Cardiac muscle cell (in vitro differentiated cells and primary cell): ENCODE measurements around the gene MAN1A1. TPM values are rescaled to one million over a fixed set of nuclear protein-coding genes. Genes with fewer than 3 reads are reported as not detected.

Experiments
- DNase-seq, 2 donors: peaks; one replicate each; pipeline versions ENCODE4 v3.0.0 to v3.0.0-alpha.2; 2010 to 2017; ENCODE audit warnings: low read depth in 1 of 2, low spot score in 1 of 2
- H3K27ac ChIP-seq: fragments of 200-600 bp; sonication (generic); 2 replicates; pipeline ENCODE4 v1.5.1; 2016
- H3K27me3 ChIP-seq: fragments of 200-600 bp; sonication (generic); 2 replicates; pipeline ENCODE4 v1.6.0; 2016; ENCODE audit warnings: control low read depth
- H3K36me3 ChIP-seq: fragments of 200-600 bp; sonication (generic); 2 replicates; pipeline ENCODE4 v1.5.1; 2016; ENCODE audit warnings: control low read depth
- H3K4me1 ChIP-seq: fragments of 200-600 bp; sonication (generic); 2 replicates; pipeline ENCODE4 v1.8.1; 2017; ENCODE audit warnings: low read depth, mild to moderate bottlenecking, mixed run types
- H3K4me3 ChIP-seq: fragments of 200-600 bp; sonication (generic); 2 replicates; pipeline ENCODE4 v1.5.1; 2016; ENCODE audit warnings: mild to moderate bottlenecking
- H3K9me3 ChIP-seq: fragments of 200-600 bp; sonication (generic); 2 replicates; pipeline ENCODE4 v1.5.1; 2017; ENCODE audit warnings: low read depth, mild to moderate bottlenecking, control low read depth
- polyA plus RNA-seq: library from polyadenylated mRNA; unstranded; fragments of >200 nt; fragmentation: Nextera tagmentation; extraction: Ambion mirVana; gene quantifications from 2 replicates; pipeline ENCODE4 v1.2.1, GENCODE V29; 2016
- total RNA-seq: library from RNA; depleted of rRNA; stranded (reverse); fragments of >200 nt; gene quantifications from 2 replicates; pipeline ENCODE4 v1.2.3, GENCODE V29; 2016
- TF ChIP-seq, protein P1 (sequence below): IDR thresholded peaks from 2 replicates; pipeline ENCODE4 v1.5.1; 2012; ENCODE audit warnings: low read depth, mild to moderate bottlenecking, low read length

MAN1A1 gene
- total and polyA plus RNA-seq, 2 experiments from 2014 or later = 19.2 to 34.8 TPM

DNA sequence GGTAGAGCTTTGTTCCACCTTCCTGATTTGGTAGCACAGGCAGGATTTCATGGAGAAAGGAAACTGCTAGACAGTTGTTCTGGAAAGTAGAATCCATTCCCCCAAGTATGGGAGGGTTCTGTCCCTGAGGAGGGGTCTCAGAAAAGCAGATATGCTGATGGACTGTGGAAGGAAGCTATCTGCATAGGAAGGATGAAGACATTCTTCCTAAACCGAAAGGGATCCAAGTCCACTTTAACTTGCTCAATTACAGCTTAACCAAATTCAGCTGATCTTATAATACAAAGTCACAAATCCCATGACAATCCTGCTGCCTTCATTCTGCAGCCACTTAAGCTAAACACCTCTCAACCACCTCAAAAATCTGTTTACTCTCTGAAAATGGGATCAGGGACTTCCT lies 2.6 kb downstream of the MAN1A1 start:
- H3K27me3 ChIP-seq = no peaks in the 10 kb centered on the region
- H3K4me3 ChIP-seq = peak overlapping the region; percentile 76
- DNase-seq = no peak
- TF ChIP-seq, protein P1, sequence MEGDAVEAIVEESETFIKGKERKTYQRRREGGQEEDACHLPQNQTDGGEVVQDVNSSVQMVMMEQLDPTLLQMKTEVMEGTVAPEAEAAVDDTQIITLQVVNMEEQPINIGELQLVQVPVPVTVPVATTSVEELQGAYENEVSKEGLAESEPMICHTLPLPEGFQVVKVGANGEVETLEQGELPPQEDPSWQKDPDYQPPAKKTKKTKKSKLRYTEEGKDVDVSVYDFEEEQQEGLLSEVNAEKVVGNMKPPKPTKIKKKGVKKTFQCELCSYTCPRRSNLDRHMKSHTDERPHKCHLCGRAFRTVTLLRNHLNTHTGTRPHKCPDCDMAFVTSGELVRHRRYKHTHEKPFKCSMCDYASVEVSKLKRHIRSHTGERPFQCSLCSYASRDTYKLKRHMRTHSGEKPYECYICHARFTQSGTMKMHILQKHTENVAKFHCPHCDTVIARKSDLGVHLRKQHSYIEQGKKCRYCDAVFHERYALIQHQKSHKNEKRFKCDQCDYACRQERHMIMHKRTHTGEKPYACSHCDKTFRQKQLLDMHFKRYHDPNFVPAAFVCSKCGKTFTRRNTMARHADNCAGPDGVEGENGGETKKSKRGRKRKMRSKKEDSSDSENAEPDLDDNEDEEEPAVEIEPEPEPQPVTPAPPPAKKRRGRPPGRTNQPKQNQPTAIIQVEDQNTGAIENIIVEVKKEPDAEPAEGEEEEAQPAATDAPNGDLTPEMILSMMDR = no peak
- no peaks in the 10 kb centered on the region for H3K36me3 ChIP-seq
- peaks cover 24% of the 10 kb centered on the region for H3K4me1 ChIP-seq
- H3K9me3 ChIP-seq = no peaks in the 10 kb centered on the region
- no peak overlapping the region for H3K27ac ChIP-seq

DNA sequence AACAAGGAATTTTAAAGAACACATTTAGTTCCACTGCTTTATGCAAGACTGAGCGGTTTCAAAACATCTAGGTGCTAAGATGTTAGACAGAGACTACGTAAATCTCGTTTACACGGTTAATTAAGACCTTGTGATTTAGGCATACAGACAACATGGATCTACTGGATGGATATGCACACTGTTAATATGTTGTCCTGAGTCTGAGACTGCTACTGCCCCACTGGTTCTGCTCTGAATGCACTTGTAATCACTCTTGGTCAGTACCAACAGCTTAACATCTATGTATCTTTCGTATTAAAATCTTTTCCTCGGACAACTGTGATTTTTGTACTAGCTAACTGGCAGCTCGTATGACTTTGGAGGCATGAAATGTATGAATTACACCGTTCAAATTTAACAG lies 3.1 kb downstream of the MAN1A1 start:
- Histone ChIP-seq H3K4me1 (peaks cover 29% of the 10 kb centered on the region), H3K27ac (no peak overlapping the region), H3K36me3 (no peaks in the 10 kb centered on the region), H3K4me3 (peak overlapping the region; percentile 76), H3K27me3 (no peaks in the 10 kb centered on the region), H3K9me3 (no peaks in the 10 kb centered on the region)
- TF ChIP-seq, protein P1 = no peak
- DNase-seq = no peak

DNA sequence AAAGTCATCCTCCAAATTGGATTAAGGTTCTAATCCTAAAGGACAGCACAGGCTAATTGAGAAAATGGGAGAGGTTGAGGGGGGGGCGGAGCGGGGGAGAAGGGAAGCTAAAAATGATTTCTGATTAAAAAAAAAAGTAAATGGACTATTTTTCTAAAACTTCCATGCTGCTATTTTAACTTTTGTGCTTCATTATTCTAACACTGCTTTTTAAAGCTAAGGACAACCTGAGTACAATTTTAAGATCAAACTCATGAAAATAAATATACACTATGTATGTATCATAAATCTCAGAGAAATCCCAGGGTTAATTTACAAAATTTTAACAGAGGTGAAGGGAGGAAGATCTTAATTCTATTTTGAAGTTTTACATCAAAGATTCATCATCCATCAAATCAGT lies 4.4 kb downstream of the MAN1A1 start:
- H3K27me3 ChIP-seq = no peaks in the 10 kb centered on the region
- H3K36me3 ChIP-seq = no peaks in the 10 kb centered on the region
- no peak overlapping the region for H3K27ac ChIP-seq
- no peak overlapping the region for H3K4me3 ChIP-seq
- peaks cover 40% of the 10 kb centered on the region for H3K4me1 ChIP-seq
- DNase-seq = no peak
- TF ChIP-seq, protein P1 = no peak
- H3K9me3 ChIP-seq = no peaks in the 10 kb centered on the region

DNA sequence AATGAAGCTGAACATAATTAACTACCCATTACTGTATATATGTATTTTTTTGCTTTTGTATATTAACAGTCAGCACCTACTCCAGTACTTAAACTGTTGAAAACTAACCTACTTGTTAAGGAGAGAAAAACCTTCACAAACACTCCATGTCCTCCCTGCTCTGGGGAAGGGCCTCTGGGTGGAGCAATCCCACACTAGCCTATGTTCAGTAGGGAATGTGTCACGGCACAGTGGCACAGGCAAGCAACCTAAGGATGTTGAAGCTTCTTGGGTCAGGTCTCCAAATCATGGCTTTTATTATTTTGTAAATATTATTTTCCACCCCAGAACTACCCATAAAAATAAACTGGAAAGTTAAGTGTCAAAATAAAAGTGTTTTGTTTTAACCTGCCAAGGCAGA lies 5.3 kb downstream of the MAN1A1 start:
- TF ChIP-seq, protein P1 = peak; percentile 4
- H3K4me3 ChIP-seq = peak overlapping the region; percentile 0

DNA sequence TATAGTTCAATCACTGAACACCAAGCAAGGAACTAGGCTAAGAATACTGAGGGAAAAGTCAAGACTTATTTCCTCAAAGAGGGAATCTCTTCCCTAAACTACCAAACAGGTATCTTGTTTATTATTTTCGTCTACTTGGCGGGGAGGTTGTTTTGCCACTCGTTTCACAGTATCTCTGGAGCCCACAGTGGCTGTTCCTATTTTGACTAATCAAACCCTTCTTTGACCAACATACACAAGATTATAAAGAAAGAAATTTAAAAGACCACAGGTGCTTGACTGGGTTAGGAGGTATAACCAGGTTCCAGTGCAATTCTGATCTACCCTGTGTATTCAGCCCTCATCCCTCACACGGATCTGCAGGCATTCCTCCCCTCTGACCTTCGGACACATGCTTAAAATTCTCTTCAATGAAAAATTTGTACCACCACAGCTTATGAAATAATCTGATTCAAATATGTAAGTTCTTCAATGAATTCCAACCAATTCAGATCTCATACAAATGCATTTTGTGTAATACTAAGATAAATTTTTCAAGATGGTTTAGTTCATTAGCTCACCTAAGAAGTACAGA lies 5.9 kb downstream of the MAN1A1 start:
- no peak overlapping the region for H3K4me3 ChIP-seq
- no peaks in the 10 kb centered on the region for H3K36me3 ChIP-seq
- H3K27ac ChIP-seq = no peak overlapping the region
- H3K9me3 ChIP-seq = no peaks in the 10 kb centered on the region
- TF ChIP-seq, protein P1 = no peak
- DNase-seq = no peak
- H3K4me1 ChIP-seq = peaks cover 40% of the 10 kb centered on the region
- H3K27me3 ChIP-seq = no peaks in the 10 kb centered on the region

More for the DNA sequence above, 5.3 kb downstream of the MAN1A1 start:
- Histone ChIP-seq H3K36me3 (no peaks in the 10 kb centered on the region), H3K4me1 (peaks cover 40% of the 10 kb centered on the region), H3K27ac (no peak overlapping the region), H3K27me3 (no peaks in the 10 kb centered on the region), H3K9me3 (no peaks in the 10 kb centered on the region)
- no peak for DNase-seq
